GM19025 (cell line): ENCODE results near the gene SNRNP35.
"Not testable (repeated sequence)": the region's sequence is repeated elsewhere in the genome, so short reads cannot be mapped to it uniquely, and the experiment has no call there.

ENCODE experiments used
- ATAC-seq: cut with Tn5 transposase; IDR thresholded peaks from one replicate; pipeline ENCODE4 v1.9.1; 2021; ENCODE audit warnings: mild to moderate bottlenecking, low read depth, moderate library complexity; ENCODE audit not compliant: unreplicated experiment

Gene SNRNP35

GRCh38 chr12:123457980-123458779 is at the start of gene SNRNP35:
Gene SNRNP35, plus strand, starts transcription at chr12:123458139. Its CDS starts 7,402 bp downstream, at chr12:123465541.
- ATAC-seq: peak; percentile 53

DNA sequence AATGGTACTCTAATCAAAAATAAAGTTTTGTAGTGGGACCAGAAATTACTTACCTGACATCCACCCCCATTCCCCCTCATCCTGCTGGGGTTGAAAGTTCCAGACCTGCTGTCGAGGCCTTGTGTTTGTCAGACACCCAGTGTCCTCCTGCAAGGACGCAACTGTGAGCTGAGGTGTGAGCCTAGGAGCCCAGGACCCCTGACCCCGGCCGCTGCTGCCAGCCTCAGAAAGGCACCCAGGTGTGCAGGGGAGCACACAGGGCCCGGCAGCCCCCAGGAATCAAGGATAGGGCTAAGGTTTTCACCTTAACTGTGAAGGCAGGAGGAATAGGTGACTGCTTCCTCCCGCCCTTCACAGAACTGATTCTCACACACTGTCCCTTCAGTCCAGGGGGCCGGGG is 49.3 kb upstream of the SNRNP35 start:
- ATAC-seq: not testable (repeated sequence)

DNA sequence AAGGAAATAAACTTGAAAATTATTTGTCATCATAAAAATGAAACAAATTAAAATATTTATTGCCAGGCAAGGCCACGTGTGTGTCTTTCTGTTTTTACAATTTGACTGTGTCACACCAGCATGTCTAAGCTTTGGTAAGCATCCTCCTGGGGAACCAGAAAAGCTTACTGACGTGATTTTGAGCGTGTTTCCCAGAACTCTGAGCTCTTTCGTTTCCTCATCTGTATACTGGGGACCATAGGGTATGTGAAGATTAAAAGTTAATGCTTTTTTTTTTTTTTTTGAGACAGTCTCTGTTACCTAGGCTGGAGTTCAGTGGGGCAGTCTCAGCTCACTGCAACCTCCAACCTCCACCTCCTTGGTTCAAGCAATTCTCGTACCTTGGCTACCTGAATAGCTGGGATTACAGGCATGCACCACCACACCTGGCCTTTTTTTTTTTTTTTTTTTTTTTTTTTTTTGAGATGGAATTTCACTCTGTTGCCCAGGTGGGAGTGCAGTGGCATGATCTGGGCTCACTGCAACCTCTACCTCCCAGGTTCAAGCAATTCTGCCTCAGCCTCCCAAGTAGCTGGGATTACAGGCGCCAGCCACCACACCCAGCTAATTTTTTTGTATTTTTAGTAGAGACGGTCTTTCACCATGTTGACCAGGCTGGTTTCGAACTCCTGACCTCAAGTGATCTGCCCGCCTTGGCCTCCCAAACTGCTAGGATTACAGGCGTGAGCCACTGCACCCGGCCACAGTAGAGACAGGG is 48.5 kb upstream of the SNRNP35 start:
- ATAC-seq: not testable (repeated sequence)

DNA sequence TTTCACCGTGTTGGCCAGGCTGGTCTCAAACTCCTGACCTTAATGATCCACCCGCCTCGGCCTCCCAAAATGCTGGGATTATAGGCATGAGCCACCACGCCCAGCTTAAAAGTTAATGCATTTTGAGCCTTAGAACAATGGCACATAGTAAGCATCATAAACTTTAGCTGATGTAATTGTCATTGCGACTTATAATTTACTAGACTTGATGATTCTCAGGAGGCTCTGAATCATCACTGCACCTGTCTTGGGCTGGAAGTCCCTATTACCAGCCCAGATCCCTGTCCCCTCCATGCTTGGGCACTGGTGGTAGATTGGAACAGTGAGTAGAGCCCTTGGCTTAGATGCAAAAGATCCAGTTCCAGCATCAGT is 47.9 kb upstream of the SNRNP35 start:
- no peak for ATAC-seq

DNA sequence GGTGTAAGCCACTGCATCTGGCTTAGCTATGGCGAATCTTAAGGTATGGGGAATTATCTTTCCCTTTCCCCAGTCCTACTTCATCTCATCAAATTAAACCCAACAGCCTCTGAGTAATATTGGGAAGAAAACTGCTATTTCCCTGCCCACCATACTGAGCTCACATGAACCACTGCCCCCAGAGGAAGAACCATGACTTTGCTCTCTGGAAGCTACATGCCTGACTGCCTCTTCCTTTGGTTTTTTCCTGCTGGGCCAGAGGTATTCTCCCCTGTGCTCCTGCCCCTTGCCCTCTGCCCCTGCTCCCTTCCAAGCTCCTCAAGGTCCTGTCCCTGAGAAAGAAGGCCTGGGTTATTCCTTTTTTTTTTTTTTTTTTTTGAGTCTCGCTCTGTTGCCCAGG is 36.6 kb upstream of the SNRNP35 start:
- ATAC-seq: no peak

- peak; percentile 90 for ATAC-seq
Observed at GRCh38 chr12:123427036-123427769, 30.7 kb upstream of the SNRNP35 start.

DNA sequence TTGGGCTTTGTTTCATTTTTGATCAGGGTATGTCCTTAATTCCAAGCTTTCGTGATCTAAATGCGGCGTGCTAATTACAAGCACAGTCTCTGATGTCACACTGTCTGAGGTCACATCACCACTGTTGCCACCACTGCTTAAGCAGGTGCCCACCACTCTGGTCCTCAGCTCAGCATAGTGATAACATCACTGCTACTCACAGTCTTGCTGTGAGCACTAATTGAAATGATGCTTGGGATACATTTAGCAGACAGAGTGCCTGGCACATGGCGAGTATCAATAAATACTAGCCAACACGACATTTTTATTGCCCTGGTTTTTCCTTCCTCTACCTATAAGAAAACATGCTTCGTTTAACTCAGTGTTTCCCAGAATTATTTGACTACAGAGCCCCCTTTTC is 29.3 kb upstream of the SNRNP35 start:
- no peak for ATAC-seq

DNA sequence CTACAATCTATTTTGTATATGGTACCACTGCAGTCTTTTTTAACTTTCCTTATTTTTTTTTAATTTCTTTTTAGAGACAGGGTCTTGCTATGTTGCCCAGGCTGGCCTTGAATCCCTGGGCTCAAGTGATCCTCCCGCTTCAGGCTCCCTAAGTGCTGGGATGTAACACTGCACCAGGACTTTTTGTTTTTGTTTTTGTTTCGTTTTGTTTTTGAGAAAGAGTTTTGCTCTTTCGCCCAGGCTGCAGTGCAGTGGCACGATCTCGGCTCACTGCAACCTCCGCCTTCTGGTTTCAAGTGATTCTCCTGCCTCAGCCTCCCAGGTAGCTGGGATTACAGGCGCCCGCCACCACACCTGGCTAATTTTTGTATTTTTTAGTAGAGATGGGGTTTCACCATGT is 28.8 kb upstream of the SNRNP35 start:
- not testable (repeated sequence) for ATAC-seq

DNA sequence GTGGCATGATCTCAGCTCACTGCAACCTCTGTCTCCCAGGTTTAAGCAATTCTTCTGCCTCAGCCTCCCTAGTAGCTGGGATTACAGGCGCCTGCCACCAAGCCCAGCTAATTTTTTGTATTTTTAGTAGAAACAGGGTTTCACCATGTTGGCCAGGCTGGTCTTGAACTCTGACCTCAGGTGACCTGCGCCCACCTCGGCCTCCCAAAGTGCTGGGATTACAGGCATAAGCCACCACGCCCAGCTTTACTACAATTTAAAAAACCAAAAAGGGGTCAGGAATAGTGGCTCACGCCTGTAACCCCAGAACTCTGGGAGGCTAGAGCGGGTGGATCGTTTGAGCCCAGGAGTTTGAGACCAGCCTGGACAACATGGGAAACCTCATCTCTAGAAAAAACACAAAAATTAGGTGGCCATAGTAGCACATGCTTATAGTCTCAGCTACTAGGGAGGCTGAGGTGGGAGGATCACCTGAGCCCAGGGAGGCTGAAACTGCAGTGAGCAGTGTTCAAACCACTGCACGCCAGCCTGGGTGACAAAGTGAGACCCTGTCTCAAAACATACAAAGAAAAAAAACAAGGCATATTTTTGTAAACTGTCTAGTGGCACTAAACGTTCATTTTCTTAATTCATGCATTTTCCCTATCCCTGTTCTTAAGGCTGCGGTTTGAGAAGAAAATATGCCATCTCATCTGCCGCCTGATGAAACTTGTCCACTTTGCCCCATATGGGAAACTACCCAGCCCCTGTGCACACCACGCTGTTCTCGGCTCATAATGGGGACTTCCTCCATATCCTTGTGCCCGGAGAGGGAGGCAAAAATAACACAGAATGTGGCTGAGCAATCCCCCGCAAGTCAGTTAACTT is 25.8 kb upstream of the SNRNP35 start:
- not testable (repeated sequence) for ATAC-seq

GRCh38 chr12:123433615-123434014 is 24.3 kb upstream of the SNRNP35 start:
- no peak for ATAC-seq

DNA sequence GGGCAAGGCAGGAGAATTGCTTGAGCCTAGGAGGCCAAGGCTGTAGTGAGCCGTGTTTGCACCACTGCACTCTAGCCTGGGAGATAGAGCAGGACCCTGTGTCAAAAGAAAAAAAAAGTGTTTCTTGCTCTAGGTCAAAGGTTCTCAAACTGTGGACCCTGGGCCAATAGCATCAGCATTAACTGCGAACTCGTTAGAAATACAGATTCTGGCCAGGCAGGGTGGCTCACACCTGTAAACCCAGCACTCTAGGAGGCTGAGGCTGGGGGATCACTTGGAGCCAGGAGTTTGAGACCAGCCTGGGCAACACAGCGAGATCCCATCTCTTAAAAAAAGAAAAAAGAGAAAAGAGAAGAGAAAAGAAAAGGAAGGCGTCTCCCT is 22.3 kb upstream of the SNRNP35 start:
- ATAC-seq: no peak

DNA sequence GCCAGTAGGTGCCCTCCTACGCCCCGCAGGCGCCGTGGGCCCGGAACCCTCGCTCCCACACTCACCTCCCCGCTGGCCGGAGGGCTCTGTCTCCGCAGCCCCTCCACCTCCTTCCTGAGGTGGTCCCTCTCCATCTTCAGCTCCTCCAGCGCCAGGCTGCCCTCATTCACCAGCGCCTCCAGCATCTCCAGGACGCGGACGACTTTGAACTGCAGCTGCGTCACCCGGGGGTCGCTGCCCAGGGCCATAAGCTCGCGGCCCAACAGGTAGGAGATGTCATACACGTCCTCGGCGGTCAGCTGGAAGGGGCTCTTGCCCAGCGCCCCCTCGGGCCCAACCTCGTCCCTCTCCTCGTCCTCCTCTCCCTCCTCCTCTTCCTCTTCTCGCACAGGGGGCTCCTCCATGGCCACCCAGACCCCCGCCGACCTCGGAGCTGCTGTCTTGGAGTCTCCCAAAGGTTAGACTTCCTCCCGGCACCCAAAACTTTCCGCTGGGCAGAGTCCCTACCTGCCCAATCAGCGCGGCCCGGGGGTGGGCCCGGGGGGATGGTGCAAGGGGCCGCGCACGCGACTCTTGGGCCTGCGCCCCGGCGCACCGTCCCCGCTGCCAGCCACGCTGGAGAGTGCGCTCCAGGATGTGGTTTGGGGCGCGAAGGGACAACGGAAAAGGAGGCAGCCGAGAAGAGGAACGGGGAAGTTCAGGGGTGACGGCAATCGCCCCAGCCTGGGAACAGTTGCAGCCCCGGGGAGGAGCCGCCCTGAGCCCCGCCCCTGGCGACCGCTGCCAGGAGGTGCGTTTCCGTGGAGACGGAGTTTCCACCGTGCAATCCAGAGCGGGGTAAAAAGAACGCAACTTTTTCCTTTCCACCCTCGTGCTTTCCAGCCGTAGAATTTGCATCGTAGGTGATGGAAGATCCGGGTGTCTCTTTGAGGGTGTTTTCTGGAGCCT is 21.6 kb upstream of the SNRNP35 start, which contains the start of gene RILPL2:
Gene RILPL2, minus strand, starts transcription at position 668 of the 948 bp plus-strand sequence. Its CDS starts 264 bp downstream, at position 404.
- peak; percentile 84 for ATAC-seq

GRCh38 chr12:123441523-123442164 is 16.3 kb upstream of the SNRNP35 start:
- ATAC-seq: no peak

DNA sequence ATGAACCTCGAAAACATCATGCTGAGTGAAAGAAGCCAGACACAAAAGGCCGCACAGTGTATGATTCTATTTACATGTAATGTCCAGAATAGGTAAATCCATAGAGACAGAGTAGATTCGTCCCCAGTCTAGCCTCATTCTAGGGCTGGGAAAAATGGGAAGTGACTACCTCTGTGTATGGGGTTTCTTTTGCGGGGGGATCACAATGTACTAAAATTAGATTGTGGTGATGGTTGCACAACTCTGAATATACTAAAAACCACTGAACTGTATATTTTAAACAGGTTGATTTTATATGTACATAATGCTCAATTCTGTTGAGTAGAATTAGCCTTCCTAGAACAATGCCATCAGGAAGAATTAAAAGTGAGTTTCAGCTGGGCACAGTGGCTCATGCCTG is 15.2 kb upstream of the SNRNP35 start:
- no peak for ATAC-seq

DNA sequence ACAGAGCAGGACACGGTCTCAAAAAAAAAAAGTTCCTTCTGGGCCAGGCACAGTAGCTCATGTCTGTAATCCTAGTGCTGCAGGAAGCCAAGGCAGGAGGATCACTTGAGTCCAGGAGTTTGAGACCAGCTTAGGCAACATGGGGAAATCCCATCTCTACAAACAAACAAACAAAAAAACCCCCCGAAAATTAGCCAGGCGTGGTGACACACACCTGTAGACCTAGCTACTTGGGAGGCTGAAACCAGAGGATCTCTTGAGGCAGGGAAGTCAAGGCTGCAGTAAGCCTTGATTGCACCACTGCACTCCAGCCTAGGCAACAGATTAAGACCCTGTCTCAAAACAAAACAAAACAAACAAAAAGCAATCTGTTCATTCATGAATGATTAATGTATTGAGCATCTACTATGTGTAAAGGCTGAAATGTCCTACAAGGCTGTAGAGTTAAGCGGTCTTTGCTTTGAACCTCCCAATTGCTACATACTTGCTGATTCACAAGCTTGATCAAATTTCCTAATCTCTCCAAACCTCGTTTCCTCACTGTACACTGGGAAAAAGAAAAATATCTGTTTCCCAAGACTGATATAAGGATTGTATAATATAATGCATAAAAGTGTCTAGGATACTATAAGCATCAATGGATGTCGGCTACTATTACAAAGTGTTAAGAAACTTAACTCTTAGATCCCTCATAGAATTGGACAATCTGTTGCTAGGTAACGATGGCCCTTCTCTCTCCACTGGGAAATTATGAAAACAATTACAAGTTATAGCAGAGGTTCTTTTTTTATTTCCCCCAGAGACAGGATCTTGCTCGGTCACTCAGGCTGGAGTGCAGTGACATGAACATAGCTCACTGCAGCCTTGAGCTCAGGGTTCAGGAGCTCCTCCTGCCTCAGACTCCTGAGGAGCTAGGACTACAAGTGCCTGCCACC is 13.6 kb upstream of the SNRNP35 start:
- ATAC-seq: no peak

- ATAC-seq: no peak
Observed at GRCh38 chr12:123445388-123446332, 12.3 kb upstream of the SNRNP35 start.
